Amniotic stem cell (primary cell): ENCODE measurements around the gene MIEN1.
"Not testable (repeated sequence)": the region's sequence is repeated elsewhere in the genome, so short reads cannot be mapped to it uniquely, and the experiment has no call there.

Experiments used
- DNase-seq: peaks from one replicate; lab custom pipeline; 2025; lab: John Stamatoyannopoulos, UW

MIEN1 gene

DNA sequence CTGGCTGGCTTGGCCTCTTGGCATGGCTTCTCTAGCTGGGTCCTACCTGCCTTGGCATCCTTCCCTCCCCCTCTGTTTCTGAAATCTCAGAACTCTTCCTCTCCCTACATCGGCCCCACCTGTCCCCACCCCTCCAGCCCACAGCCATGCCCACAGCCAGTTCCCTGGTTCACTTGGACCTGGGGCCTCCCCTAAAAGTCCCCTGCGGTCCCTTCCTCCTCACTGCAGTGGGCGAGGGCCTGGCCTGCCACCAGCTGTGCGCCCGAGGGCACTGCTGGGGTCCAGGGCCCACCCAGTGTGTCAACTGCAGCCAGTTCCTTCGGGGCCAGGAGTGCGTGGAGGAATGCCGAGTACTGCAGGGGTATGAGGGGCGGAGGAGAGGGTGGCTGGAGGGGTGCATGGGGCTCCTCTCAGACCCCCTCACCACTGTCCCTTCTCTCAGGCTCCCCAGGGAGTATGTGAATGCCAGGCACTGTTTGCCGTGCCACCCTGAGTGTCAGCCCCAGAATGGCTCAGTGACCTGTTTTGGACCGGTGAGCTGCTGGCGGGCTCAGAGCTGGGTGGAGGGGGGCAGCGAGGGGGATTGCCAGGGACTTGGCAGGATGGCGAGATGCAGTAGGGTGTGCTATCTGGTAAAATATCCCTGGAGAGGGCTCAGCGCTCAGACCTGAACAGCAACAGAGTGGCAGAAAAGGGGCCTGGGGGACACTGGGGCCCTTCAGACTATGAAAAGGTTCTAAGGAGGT lies 14.1 kb downstream of the MIEN1 start:
- no peak for DNase-seq

DNA sequence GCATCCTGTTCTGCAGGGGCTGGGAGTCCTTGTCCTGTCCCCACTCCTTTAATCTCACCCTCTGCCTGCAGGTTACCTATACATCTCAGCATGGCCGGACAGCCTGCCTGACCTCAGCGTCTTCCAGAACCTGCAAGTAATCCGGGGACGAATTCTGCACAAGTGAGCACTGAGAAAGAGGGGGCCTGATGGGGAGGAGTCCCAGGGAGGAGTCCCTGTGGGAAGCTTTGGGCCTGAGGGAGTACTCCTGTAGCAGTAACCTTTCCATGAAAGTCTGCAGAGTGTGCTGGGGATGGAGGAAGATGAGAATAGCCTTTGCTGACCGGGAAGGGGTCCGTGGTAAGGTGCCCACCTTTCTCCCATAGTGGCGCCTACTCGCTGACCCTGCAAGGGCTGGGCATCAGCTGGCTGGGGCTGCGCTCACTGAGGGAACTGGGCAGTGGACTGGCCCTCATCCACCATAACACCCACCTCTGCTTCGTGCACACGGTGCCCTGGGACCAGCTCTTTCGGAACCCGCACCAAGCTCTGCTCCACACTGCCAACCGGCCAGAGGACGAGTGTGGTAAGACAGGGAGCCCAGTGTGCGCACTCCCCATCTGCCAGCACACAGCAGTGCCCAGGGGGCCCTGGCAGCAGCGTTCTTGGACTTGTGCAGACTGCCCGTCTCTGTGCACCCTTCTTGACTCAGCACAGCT lies 14.8 kb downstream of the MIEN1 start:
- no peak for DNase-seq

DNA sequence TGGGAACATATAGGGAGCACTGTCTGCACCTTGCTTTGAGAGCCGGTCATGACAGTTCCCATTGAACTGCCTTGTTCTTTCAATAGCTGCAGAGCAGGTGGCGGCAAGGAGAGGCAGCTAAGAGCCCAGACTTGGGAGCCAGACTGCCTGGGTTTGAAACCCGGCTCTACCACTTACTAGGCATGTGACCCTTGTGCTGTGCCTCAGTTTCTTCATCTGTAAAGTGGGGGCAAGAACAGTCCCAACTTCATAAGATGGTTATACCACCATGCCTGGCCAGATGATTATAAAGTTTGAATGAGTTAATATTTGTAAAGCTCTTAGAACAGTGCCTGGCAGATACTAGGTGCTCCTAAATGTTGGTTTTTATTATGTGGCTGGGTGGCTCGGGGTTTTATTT lies 16.1 kb downstream of the MIEN1 start:
- no peak for DNase-seq

DNA sequence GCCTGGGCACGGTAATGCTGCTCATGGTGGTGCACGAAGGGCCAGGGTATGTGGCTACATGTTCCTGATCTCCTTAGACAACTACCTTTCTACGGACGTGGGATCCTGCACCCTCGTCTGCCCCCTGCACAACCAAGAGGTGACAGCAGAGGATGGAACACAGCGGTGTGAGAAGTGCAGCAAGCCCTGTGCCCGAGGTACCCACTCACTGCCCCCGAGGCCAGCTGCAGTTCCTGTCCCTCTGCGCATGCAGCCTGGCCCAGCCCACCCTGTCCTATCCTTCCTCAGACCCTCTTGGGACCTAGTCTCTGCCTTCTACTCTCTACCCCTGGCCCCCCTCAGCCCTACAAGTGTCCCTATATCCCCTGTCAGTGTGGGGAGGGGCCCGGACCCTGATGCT lies 18.5 kb downstream of the MIEN1 start:
- DNase-seq: no peak

DNA sequence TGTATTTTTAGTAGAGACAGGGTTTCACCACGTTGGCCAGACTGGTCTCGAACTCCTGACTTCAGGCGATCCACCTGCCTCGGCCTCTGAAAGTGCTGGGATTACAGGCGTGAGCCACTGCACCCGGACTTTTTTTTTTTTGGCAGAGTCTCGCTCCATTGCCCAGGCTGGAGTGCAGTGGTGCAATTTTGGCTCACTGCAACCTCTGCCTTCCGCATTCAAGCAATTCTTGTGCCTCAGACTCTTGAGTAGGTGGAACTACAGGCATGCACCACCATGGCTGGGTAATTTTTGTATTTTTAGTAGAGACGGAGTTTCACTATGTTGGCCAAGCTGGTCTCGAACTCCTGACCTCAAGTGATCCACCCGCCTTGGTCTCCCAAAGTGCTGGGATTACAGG lies 19.3 kb downstream of the MIEN1 start:
- not testable (repeated sequence) for DNase-seq

DNA sequence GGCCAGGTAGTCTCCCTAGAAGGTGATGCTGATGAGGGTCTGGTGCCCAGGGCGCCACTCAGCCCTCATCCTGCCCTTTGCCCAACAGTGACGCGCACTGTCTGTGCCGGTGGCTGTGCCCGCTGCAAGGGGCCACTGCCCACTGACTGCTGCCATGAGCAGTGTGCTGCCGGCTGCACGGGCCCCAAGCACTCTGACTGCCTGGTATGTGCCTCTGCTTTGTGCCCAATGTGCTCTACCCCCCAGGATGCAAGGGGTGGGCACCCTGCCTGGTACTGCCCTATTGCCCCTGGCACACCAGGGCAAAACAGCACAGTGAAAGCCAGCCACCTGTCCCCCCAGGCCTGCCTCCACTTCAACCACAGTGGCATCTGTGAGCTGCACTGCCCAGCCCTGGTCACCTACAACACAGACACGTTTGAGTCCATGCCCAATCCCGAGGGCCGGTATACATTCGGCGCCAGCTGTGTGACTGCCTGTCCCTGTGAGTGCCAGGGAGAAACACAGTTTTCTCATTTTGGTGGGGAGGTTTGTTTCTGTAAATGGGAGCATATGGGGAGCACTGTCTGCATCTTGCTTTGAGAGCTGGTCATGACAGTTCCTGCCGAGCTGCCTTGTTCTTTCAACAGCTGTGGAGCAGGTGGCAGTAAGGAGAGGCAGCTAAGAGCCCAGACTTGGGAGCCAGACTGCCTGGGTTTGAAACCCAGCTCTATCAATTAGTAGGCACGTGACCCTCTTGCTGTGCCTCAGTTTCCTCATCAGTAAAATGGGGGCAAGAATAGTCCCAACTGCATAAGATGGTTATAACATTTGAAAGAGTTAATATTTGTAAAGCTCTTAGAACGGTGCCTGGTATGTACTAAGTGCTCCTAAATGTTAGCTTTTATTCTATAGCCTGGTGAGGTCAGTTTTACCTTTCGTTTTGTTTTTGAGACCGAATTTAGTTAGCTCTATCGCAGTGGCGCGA lies 20.1 kb downstream of the MIEN1 start:
- no peak for DNase-seq

DNA sequence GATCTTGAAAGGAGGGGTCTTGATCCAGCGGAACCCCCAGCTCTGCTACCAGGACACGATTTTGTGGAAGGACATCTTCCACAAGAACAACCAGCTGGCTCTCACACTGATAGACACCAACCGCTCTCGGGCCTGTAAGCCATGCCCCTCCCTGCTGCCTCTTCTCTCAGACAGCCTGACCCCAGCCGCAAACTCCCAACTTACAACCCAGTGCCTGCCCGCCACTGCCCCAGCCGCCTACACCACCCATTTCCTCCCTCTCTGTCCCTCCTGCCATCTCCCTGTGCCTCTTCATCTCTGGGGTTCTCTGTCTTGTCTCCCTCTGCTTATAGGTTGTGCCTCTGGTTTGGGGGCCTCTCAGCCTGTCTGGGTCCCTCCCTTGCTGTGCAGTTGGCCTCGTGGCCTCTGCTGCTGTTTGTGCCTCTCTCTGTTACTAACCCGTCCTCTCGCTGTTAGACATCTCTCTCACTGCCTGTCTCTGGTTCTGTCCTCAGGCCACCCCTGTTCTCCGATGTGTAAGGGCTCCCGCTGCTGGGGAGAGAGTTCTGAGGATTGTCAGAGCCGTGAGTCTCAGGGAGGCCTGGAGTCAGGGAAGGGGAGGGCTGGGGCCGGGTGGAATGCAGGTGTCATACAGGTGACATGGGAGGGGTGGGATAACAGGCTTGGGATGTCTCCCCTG lies 20.9 kb downstream of the MIEN1 start:
- no peak for DNase-seq

DNA sequence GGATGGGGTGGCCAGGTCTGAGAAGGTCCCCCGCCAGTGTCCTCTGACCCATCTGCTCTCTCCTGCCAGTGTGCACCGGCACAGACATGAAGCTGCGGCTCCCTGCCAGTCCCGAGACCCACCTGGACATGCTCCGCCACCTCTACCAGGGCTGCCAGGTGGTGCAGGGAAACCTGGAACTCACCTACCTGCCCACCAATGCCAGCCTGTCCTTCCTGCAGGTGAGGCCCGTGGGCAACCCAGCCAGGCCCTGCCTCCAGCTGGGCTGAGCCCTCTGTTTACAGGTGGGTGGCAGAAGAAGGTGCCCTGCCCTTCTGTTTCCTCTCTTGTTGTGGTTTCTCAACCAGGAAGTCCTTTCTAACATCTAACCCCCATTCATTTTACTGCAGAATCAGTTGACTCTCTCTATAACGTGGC lies 23.4 kb downstream of the MIEN1 start:
- DNase-seq: no peak

DNA sequence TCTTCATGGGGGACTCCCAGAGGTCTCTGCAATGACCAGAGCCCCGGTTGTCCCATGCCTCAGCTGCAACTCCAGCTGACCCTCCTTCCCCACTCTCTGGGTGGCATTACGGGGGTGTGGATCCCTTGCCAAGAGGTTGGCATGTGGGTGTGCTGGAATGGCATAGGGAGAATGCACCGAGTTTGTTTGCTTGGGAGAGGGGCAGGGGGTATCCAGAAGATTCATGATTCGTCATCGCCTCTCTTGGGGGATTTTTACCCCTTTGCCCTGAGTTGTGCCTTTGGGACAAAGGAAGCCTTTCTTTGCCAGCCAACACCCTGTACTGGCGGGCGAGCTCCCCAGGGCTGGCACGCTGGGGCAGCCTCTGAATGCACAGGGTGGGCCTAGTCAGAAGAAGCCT lies 23.9 kb downstream of the MIEN1 start:
- no peak for DNase-seq

DNA sequence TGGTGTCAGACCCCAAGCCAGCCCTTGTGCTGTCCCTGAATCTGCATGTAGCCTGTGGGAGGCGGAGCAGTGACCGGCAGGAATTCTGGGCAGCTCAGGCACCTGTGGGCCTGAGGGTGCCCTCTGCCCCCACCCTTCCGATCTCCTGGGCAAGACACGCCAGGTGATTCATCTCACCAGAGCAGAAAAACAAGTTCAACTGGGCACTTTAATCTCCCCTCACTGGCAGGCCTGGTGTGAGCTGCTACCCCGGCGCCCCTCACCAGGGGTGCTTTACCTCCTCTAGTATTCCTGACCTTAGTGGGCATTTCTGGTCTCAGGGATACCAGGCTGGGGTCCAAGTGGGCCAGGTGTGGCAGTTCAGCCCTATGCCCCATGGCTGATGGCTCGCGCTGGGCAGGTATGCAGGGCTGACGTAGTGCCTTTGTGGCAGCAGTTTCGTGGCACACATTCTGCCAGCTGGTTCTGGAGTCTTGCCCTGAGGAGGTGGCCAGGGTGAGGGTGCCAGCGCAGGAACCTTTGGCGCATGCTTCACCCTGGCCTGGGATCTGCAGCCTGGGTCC lies 24.5 kb downstream of the MIEN1 start:
- DNase-seq: no peak

DNA sequence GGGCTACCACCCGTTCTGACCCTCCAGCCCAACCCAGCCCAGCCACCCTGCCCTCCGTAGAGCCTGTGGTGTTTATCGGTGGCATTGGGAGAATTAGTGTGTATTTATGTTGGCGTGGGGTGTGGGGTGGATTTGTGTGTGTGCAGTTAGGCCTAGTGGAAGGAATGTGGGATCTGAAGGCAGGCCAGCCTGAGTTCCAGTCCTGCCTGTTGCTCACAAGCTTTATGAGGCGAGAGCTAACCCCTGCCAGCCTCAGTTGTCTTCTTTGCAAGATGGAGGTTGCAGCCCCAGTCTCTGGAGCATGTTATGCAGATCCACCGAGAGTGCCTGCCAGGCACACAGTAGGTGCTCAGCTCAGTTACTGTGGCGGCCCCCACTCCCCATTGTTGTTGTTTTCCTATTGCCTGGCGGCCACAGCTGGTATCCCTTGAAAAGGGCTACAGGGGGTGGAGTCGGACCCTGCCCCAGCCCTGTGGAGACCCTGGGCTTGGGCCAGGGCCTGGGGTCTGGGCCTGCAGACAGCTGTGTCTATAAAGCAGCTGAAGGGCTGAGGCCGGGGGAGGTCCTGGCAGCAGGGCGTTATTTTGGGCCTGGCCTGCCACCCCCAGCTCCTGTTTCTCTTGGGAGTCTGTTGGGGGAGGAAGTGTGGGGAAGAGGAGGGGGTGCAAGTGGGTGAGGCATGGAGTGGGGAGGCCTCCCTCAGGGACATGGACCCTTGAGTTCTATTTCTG lies 25.3 kb downstream of the MIEN1 start:
- DNase-seq: no peak

DNA sequence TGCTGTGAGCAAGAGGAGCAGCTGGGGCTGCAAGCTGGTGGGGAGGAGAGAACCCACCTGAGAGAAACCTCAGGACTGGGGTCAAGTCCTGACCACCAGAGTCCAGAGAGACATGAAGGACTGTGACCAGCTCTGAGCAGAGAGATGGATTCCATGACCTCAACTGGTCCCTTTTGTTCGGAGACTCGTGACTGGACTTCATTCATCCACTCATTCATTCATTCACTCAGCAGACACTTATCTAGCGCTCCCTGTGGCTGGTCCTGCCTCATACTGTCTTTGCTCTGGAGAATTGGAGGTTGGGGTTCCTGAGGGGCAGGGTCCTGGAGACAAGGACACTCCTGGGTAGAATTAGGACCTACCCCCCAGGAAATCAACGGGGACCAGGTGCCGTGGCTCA lies 26.4 kb downstream of the MIEN1 start:
- no peak for DNase-seq

DNA sequence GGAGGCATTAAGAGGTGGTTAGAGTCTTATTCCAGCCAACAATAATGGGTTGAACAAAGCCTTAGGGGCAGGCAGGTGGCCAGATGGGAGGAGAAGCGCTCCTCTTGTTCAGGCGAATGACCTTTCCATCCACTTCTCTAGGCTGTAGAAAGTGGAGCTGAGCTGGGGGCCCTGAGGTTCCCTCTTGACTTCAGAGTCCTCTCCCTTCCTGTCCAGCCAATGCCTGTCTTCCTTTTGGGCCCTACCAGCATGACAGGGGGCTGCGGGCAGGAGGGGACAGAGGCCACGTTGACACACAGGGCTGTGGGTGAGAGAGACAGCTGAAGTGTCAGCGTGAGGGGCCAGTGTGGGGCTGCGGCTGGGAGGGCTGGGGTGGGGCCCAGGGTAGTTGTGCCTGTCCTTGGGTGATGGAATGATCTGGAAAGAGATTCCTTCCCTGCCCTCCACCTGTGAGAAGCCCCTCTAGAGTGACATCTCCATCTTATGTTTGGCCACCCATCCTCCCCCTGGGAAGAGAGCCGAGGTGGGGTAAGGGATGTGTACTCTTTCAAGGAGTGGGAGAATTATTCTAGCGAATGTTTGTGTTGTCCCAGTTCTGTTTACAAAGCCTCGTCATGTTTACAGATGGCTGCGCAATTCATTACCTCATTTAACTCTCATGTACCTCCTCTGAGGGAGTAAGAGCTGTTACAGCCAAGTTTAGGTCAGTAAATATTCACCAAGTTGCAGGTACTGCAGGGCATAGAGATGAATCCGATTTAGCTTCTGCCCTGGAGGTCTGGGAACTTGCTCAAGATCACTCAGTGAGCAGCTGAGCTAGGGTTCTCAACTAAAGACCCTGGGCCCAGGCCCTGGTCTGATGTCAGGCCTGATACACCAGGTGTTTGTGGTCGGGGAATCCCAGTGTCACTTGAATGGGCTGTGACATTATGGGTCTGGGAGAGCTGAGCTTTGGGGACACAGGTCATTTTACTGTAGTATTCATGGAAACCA lies 27.1 kb downstream of the MIEN1 start:
- no peak for DNase-seq

DNA sequence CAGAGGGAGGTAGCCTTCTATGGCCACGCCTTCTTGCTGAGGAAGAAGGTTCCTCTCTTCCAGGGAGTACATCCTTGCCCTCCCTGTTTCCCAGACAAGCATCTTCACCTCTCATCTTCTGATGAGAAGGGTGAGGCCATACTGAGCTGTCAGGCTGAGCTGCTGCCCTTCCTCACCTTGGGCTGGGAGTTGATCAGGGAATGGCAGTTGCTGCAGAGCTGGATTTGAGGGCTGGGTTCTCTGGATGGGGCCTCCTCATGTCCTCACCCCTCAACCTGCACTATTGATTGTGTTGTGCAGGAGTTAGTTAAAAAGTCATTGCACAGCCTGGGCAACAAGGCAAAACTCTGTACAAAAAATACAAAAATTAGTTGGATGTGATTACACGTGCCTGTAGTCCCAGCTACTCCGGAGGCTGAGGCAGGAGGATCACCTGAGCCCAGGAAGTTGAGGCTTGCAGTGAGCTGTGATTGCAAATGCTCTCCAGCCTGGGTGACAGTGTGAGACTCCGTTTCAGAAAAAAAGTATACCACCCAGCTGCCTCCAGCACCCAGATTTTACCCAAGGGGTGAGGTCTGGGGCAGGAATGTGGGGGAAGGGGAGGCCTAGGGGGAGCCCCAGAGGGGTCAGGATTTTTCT lies 28.4 kb downstream of the MIEN1 start:
- DNase-seq: no peak

DNA sequence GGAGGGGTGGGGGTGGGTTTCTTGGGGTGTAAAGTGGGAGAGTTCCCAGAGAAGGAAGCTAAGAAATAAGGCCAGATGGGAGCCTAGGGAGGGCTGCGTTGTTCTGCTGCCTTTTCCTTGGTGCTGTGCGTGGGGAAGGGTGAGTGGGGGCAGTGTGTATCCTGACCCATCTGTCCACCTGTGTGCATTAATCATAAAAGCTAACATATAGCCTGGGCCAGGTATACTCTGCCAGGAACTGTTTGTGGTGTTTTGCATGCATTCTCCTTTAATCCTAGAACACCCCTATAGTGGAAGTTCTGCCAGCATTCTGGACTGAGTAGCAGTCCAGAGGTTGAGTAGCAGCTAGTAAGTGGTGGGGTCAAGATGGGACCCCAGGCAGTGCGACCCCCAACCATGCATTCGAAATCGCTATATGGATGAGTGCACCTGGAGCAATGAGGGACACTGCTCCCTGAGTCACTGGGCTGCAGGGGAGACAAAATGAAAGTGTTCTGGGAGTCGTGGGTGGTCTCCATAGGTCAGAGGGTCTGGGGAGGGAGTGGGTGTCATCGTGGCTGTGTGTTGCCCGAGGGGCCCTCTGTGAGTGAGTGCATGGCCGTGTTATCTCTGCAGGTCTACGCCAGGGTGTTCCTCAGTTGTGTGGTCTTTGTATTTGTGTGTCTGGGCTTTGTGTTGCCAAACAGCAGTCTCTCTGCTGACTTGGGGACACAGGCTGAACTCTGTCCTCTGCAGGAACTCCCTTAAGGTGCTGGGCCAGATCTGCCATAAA lies 29.1 kb downstream of the MIEN1 start:
- no peak for DNase-seq

DNA sequence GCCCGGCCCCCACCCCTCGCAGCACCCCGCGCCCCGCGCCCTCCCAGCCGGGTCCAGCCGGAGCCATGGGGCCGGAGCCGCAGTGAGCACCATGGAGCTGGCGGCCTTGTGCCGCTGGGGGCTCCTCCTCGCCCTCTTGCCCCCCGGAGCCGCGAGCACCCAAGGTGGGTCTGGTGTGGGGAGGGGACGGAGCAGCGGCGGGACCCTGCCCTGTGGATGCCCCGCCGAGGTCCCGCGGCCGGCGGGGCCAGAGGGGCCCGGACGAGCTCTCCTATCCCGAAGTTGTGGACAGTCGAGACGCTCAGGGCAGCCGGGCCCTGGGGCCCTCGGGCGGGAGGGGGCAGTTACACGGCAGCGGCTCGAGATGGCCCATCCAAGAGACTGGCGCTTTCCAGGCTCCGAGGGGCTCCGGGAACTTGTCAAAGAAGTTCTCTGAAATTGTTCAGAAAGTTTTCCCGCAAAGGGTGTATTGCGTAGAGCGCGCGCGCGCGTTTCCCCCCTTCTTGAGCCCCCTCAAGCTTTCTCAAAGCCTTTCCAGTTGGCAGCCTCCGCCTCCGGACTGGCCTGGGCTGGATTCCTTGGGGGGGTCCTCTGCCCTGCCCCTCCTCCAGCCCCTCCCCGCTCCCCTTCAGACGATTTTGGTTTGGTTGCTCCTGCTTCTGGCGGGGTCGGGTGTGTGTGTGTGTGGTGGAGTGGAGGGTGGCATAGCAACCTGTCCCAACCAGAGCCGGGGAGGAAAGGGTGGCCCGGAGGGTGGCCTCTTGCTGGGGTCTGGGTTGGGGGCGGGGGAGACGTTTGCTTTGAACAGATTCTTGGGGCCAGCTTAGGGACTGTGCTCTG lies 30.0 kb downstream of the MIEN1 start:
- no peak for DNase-seq

DNA sequence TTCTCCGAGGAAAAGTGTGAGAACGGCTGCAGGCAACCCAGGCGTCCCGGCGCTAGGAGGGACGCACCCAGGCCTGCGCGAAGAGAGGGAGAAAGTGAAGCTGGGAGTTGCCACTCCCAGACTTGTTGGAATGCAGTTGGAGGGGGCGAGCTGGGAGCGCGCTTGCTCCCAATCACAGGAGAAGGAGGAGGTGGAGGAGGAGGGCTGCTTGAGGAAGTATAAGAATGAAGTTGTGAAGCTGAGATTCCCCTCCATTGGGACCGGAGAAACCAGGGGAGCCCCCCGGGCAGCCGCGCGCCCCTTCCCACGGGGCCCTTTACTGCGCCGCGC lies 30.5 kb downstream of the MIEN1 start, which contains the start of gene ERBB2:
Gene ERBB2 (plus strand): TSS at position 247 of the 330 bp plus-strand sequence. CDS start 175 bp downstream, outside the sequence.
- DNase-seq: peak; percentile 56
